WI38 (cell line): ENCODE results near the gene LAMA1.

Source experiments
- H3K4me3 ChIP-seq: 2 replicates; pipeline ENCODE4 v1.5.1; 2011; ENCODE audit warnings: low read depth, mild to moderate bottlenecking, control low read depth, low read length
- CTCF ChIP-seq: IDR thresholded peaks from 2 replicates; pipeline ENCODE4 v1.5.1; 2012; ENCODE audit warnings: low read depth, mild to moderate bottlenecking, control low read depth, low read length

LAMA1 gene

GRCh38 chr18:6994771-6995430 is 122.7 kb downstream of the LAMA1 start:
- no peak for TF ChIP-seq CTCF
- H3K4me3 ChIP-seq, result no peak overlapping the region

- TF ChIP-seq CTCF, result no peak
- no peak overlapping the region for H3K4me3 ChIP-seq
These were observed 123.4 kb downstream of the LAMA1 start for GRCh38 chr18:6994056-6994770.

- no peak for TF ChIP-seq CTCF
- no peak overlapping the region for H3K4me3 ChIP-seq
These were observed 124.8 kb downstream of the LAMA1 start for GRCh38 chr18:6992761-6993160.

GRCh38 chr18:6983366-6983765 is 134.2 kb downstream of the LAMA1 start:
- H3K4me3 ChIP-seq, result no peak overlapping the region
- TF ChIP-seq CTCF, result no peak

DNA sequence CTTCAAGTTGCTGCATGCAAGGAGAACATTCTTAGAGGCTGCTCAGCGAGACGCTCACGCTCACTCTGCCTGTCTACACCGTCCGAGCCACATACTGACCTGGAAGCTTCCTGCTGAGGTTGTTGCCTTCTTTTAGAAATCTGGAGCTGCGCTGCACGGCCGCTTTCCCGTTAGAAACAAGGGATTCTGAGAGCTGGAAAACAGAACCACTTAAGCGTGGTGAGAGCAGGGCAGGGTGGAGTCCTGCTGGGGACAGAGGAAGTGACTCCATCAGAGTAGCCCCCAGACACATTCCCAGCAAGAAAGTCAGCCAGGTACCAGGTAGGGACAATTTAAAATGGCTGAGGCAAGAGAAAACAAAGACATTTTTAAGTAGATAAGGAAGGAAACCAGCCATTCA is 135.2 kb downstream of the LAMA1 start:
- no peak overlapping the region for H3K4me3 ChIP-seq
- no peak for TF ChIP-seq CTCF

DNA sequence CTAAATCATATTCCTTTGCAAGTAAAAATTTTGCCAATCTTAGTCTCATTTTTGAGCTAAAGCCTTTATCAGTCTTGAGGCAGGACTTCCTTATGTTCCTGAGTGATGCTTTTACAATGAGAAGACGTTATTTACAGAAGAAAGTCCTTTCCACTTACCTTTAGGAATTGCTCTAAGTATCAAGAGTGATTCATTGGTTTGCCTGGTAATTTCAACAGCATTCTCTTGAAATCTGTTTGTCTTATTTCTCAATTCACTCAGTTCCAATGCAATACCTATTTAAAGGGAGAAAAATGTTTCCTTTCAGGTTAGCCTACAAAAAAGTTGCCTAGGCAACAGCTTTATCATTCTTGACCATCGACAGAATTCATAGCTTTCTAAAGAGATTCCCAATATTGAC is 137.2 kb downstream of the LAMA1 start:
- no peak overlapping the region for H3K4me3 ChIP-seq
- no peak for TF ChIP-seq CTCF

- H3K4me3 ChIP-seq, result no peak overlapping the region
- TF ChIP-seq CTCF, result no peak
These were observed 137.6 kb downstream of the LAMA1 start for GRCh38 chr18:6979954-6980353.
